Adrenal gland (tissue), 12 donors: Measurements from ENCODE around the gene FOSB. TPM values are rescaled to one million over a fixed set of nuclear protein-coding genes. Genes with fewer than 3 reads are reported as not detected.

ENCODE experiments used
- DNase-seq, 7 donors: peaks; one replicate each; pipeline ENCODE4 v3.0.0-alpha.2; 2019 to 2020
- H3K27ac ChIP-seq, 5 donors: fragments of 200-600 bp; sonication (generic) in 4 of 5; 1 replicate in 3 of 5; 2 replicates in 2 of 5; pipeline versions ENCODE4 v1.5.1 to v1.8.0; 2016 to 2020; ENCODE audit warnings: mild to moderate bottlenecking in 1 of 5
- H3K27me3 ChIP-seq: fragments of 200-600 bp; 2 replicates; pipeline ENCODE4 v1.8.0; 2021
- H3K36me3 ChIP-seq, 2 donors: fragments of 200-600 bp; replicated peaks in 1 of 2; 1 replicate in 1 of 2; 2 replicates in 1 of 2; pipeline versions ENCODE4 v1.5.1 to v1.8.0; 2018 to 2022
- H3K4me1 ChIP-seq, 2 donors: fragments of 200-600 bp; replicated peaks in 1 of 2; 1 replicate in 1 of 2; 2 replicates in 1 of 2; pipeline versions ENCODE4 v1.5.1 to v1.8.0; 2018 to 2021
- H3K4me3 ChIP-seq, 4 donors: fragments of 200-600 bp; sonication (generic) in 3 of 4; one replicate each; pipeline ENCODE4 v1.5.1; 2016 to 2018
- H3K9me3 ChIP-seq, 3 donors: fragments of 200-600 bp; sonication (generic) in 1 of 3; replicated peaks in 1 of 3; 1 replicate in 2 of 3; 2 replicates in 1 of 3; pipeline versions ENCODE4 v1.5.1 to v1.8.0; 2016 to 2021
- POLR2A ChIP-seq, 2 donors: fragments of 450-650 bp; IDR thresholded peaks; one replicate each; pipeline ENCODE4 v1.6.1; 2017; ENCODE audit warnings: antibody characterized with exemption in 2 of 2, mild to moderate bottlenecking in 2 of 2, moderate library complexity in 1 of 2
- WGBS, 4 donors: extraction: QIAGEN DNeasy Blood & Tissue Kit in 2 of 4; methylation state at CpG; one replicate each; pipeline versions ENCODE4 v1.1.5 to v1.1.7; 2013 to 2017; 5-methylcytosine and 5-hydroxymethylcytosine counted together
- intact Hi-C, 2 donors: fragments of 100-400 bp; cut with DNase I; formaldehyde crosslinking; loops; one replicate each; pipeline versions ENCODE4 v1.14.1 to v1.15.0; 2022 to 2023
- polyA plus RNA-seq, 3 donors: library from polyadenylated mRNA; stranded (reverse); fragments of 200-250 nt in 2 of 3; fragments of 350-450 nt in 1 of 3; fragmentation: Illumina TruSeq in 1 of 3; extraction: RNeasy Lipid Tissue Mini Kit (QIAGEN cat#74804) in 1 of 3; gene quantifications; one replicate each; pipeline ENCODE4 v1.2.3, GENCODE V29; 2013 to 2014
- total RNA-seq, 9 donors: library from RNA; depleted of rRNA in 4 of 9; stranded (reverse); fragments of >200 nt in 4 of 9; fragments of 120-200 nt in 1 of 9; fragmentation: NEBNext Ultra II Directional in 1 of 9; extraction: Animal tissue kit (Norgen Biotek cat#: 25700) in 1 of 9; gene quantifications; one replicate each; pipeline versions ENCODE4 v1.1.0 to v1.2.4, GENCODE V29; 2013 to 2023
- TF ChIP-seq, protein P1 (sequence below), 6 experiments: fragments of 450-650 bp in 4 of 6; fragments of 200-600 bp in 2 of 6; sonication (generic) in 1 of 6; IDR thresholded peaks; 1 replicate in 5 of 6; 2 replicates in 1 of 6; pipeline versions ENCODE4 v1.5.1 to v1.8.0; 2016 to 2021; ENCODE audit warnings: antibody characterized with exemption in 6 of 6, mild to moderate bottlenecking in 2 of 6, moderate library complexity in 1 of 6
- donor health status: healthy with polysubstance abuse.
- donor health status: Bipolar disorder and iron deficiency.
- donor health status: DM: yes; HTN: yes; CAD: no.
- donor health status: DM: no; HTN: no; CAD: no.
- donor health status: DM: no; HTN: no; CAD: no.
- donor health status: DM: yes; HTN: yes; CAD: no.

The FOSB gene
- total and polyA plus RNA-seq, 12 donors: 0.95 to 21.7 (median 3.6) TPM

DNA sequence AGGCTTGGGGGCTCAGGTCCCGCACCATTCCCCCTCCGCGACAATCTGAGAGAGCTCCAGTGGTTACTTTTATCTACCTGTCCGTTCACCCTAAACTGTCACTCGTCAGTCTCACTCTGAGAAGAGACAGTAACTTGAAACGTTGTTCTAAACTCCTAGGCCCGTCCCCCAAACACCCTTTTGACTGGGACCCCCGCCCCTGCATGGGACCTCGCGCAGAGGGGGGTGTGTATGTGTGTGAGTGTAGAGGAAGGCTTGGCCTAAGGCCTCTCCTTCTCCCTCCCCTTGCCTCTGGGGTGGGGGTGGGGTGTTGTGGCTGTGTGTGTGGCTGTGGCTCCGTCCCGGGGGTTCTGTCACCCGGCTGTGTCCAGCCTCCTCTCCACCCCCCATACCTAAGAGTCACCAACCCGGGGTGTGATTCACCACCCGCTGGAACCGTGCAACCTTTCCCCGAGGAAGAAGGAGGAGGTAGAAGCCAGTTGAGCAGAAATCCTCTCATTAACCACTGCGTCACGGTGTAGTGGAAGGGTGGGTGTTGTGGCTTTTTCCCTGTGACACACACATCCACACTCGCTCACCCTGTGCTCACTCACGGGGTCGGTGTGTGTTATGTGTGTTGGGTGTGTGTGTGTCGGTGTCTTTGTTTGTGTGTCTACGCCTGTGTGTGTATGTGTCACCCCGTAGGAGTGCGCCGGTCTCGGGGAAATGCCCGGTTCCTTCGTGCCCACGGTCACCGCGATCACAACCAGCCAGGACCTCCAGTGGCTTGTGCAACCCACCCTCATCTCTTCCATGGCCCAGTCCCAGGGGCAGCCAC lies 2.4 kb downstream of the FOSB start:
- Histone ChIP-seq H3K9me3 (no peaks in the 10 kb centered on the region), H3K4me1 (peaks cover 22 to 27% of the 10 kb centered on the region in 2 donors), H3K36me3 (no peaks in the 10 kb centered on the region), H3K27me3 (peaks cover 5% of the 10 kb centered on the region), H3K27ac (peak overlapping the region in 4 of 5 donors; percentile 82 to 97 (median 92)), H3K4me3 (peak overlapping the region in 2 of 4 donors; percentile 65 to 71)
- TF ChIP-seq, protein P1, sequence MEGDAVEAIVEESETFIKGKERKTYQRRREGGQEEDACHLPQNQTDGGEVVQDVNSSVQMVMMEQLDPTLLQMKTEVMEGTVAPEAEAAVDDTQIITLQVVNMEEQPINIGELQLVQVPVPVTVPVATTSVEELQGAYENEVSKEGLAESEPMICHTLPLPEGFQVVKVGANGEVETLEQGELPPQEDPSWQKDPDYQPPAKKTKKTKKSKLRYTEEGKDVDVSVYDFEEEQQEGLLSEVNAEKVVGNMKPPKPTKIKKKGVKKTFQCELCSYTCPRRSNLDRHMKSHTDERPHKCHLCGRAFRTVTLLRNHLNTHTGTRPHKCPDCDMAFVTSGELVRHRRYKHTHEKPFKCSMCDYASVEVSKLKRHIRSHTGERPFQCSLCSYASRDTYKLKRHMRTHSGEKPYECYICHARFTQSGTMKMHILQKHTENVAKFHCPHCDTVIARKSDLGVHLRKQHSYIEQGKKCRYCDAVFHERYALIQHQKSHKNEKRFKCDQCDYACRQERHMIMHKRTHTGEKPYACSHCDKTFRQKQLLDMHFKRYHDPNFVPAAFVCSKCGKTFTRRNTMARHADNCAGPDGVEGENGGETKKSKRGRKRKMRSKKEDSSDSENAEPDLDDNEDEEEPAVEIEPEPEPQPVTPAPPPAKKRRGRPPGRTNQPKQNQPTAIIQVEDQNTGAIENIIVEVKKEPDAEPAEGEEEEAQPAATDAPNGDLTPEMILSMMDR (IDR thresholded peaks at IDR 0.05): no peak
- no peak for TF ChIP-seq POLR2A (IDR thresholded peaks at IDR 0.05)
- WGBS, 4 donors: 14 to 52% (median 40%) methylated on average over 17 to 33 of the region's 33 CpGs
- intact Hi-C loops: no loop called here
- DNase-seq: peak; percentile 64 to 82 (median 66)

DNA sequence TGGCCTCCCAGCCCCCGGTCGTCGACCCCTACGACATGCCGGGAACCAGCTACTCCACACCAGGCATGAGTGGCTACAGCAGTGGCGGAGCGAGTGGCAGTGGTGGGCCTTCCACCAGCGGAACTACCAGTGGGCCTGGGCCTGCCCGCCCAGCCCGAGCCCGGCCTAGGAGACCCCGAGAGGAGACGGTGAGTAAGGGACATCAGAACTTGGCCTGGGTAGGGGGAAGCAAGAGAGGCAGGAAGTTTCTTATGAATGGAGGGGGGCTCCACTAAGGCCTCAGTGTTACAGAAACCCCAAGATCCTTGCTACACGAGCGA lies 2.9 kb downstream of the FOSB start:
- no peaks in the 10 kb centered on the region for H3K36me3 ChIP-seq
- 89 to 93% (median 92%) methylated on average over 5 to 15 of the region's 15 CpGs for WGBS, 4 donors

DNA sequence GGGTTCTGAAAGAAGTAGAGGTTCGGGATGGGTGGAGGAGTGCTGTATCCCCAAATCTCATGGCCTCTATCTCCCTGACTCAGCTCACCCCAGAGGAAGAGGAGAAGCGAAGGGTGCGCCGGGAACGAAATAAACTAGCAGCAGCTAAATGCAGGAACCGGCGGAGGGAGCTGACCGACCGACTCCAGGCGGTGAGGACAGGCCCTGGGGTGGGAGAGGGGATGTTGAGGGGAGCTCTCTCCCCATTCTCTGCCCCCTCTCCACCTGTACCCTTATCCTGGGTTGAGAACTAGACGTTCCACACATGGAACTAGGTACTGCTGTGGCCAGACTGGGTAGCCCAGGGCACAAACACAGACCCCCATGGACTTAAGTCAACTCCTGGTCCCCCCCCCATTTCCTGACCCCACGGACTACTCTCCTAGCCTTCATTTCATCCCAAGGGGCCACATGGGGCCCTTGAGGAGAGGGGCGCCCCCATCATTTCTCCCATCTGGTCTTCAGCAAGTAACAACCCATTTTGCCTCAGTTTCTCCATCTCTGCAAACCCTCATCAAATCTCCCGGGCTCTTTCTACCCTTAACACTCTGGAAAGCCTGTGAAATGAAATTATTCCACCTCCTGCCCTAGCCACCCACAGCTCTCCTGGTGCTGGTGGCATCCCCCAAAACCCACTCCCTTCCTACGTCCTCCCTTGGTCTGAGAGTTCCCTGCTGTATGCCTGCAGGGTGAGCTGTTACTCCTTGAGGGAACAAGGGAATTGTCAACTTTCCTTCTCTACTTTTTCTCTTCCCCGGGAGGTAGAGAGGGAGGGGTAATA lies 3.5 kb downstream of the FOSB start:
- intact Hi-C loops: no loop called here
- no peaks in the 10 kb centered on the region for H3K9me3 ChIP-seq
- DNase-seq: no peak
- no peak overlapping the region for H3K4me3 ChIP-seq
- H3K36me3 ChIP-seq: no peaks in the 10 kb centered on the region
- H3K27me3 ChIP-seq: peaks cover 5% of the 10 kb centered on the region
- WGBS, 4 donors: 81 to 90% (median 85%) methylated on average over 16 of the region's 16 CpGs
- H3K4me1 ChIP-seq: peaks cover 22 to 27% of the 10 kb centered on the region in 2 donors
- TF ChIP-seq POLR2A (IDR thresholded peaks at IDR 0.05): no peak
- TF ChIP-seq, protein P1 (IDR thresholded peaks at IDR 0.05): no peak
- no peak overlapping the region for H3K27ac ChIP-seq

More for the DNA sequence above, 2.9 kb downstream of the FOSB start:
- Histone ChIP-seq H3K27ac (no peak overlapping the region), H3K4me1 (peaks cover 22 to 27% of the 10 kb centered on the region in 2 donors), H3K9me3 (no peaks in the 10 kb centered on the region), H3K27me3 (peaks cover 5% of the 10 kb centered on the region), H3K4me3 (no peak overlapping the region)
- DNase-seq: no peak
- intact Hi-C loops: no loop called here
- TF ChIP-seq POLR2A (IDR thresholded peaks at IDR 0.05): no peak
- TF ChIP-seq, protein P1 (IDR thresholded peaks at IDR 0.05): no peak

DNA sequence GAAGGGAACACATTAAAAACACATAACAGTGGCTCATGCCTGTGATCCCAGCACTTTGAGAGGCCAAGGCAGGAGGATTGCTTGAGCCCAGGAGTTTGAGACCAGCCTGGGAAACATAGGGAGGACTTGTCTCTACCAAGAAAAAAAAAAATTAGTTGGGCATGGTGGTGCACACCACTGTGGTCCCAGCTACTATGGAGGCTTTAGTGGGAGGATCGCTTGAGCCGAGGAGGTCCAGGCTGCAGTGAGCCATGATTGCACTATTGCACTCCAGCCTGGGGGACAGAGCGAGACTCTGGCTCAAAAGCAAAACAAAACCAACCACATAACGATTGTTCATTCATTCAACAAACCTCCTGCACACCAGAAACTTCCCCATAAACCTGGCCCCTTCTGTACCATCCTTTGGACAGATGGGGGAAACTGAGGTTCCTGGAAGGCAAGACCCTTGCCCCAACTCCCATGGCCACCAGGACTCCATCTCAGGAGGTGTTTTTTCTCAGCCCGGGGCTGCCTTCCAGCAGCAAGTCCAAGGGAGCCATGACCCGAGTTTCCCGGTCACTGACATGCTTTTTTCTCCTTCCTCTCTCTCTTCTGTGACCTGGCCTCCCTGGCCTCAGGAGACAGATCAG lies 4.3 kb downstream of the FOSB start:
- Histone ChIP-seq H3K4me1 (peaks cover 22 to 27% of the 10 kb centered on the region in 2 donors), H3K27ac (no peak overlapping the region), H3K27me3 (peaks cover 5% of the 10 kb centered on the region), H3K9me3 (no peaks in the 10 kb centered on the region), H3K4me3 (no peak overlapping the region), H3K36me3 (no peaks in the 10 kb centered on the region)
- WGBS, 4 donors: 42 to 51% (median 48%) methylated on average over 7 of the region's 7 CpGs
- peak in 2 of 7 donors; percentile 29 to 36 for DNase-seq
- TF ChIP-seq POLR2A (IDR thresholded peaks at IDR 0.05): no peak
- TF ChIP-seq, protein P1 (IDR thresholded peaks at IDR 0.05): no peak
- intact Hi-C loops: no loop called here
